ENCODE data around the gene ITPRID2.

GRCh38 chr2:181890271-181890670, 1.3 kb upstream of the ITPRID2 start:
- TF ChIP-seq CTCF (optimal IDR thresholded peaks at IDR 0.05 in 1 of 3, IDR thresholded peaks at IDR 0.05 in 1 of 3, conservative IDR thresholded peaks at IDR 0.05 in 1 of 3; ENCODE audit: extremely low read depth in 1 of 3, insufficient read depth in 2 of 3, low read length in 3 of 3) = no peak
- TF ChIP-seq EZH2 (IDR thresholded peaks at IDR 0.05; ENCODE audit: low read length) = no peak

Data from keratinocyte (primary cell).